HepG2 (cell line): ENCODE results near the gene TLX1. TPM values are rescaled to one million over a fixed set of nuclear protein-coding genes. Genes with fewer than 3 reads are reported as not detected.

ENCODE experiments used
- polyA plus RNA-seq, 8 experiments: library from polyadenylated mRNA; depleted of rRNA in 3 of 8; stranded (reverse) in 7 of 8; unstranded in 1 of 8; fragments of >200 nt; fragmentation: Illumina TruSeq in 4 of 8; extraction: Trizol in 4 of 8; gene quantifications; 2 replicates each; pipeline versions ENCODE4 v1.2.1 to v1.2.3, GENCODE V29; 2011 to 2016; ENCODE audit warnings: low read depth in 4 of 8, missing spikeins in 1 of 8, mixed read lengths in 1 of 8; ENCODE audit not compliant: insufficient read depth in 1 of 8
- total RNA-seq, 5 experiments: library from RNA; depleted of rRNA; stranded (reverse); fragments of >200 nt; fragmentation: Illumina TruSeq; extraction: Trizol; gene quantifications; 2 replicates each; pipeline ENCODE4 v1.2.3, GENCODE V29; 2016; ENCODE audit warnings: low read depth in 1 of 5

The TLX1 gene
- total and polyA plus RNA-seq, 2 of the 13 experiments (the other 11 are each of a cell fraction or from before 2014, with no cell fraction given) = 0.07 to 0.26 TPM

Other genes with a start within 250 kb of the TLX1 start
- gene SLF2, start 218.3 kb upstream of the TLX1 start, total RNA-seq (2016; rRNA removed; fragmentation: Illumina TruSeq; extraction: Trizol) = 48.1 and 59.8 TPM in 2 replicates
- 12.2 and 12.6 TPM in 2 replicates for gene SLF2, start 218.3 kb upstream of the TLX1 start, polyA plus RNA-seq (2011; rRNA removed)
- 42.9 and 46.2 TPM in 2 replicates for gene SEMA4G, start 161.8 kb upstream of the TLX1 start, total RNA-seq (2016; rRNA removed; fragmentation: Illumina TruSeq; extraction: Trizol)
- gene SEMA4G, start 161.8 kb upstream of the TLX1 start, polyA plus RNA-seq (2011; rRNA removed) = 207 and 236 TPM in 2 replicates
- 68.8 and 71.0 TPM in 2 replicates for gene MRPL43, start 143.8 kb upstream of the TLX1 start, total RNA-seq (2016; rRNA removed; fragmentation: Illumina TruSeq; extraction: Trizol)
- 73.7 and 79.1 TPM in 2 replicates for gene MRPL43, start 143.8 kb upstream of the TLX1 start, polyA plus RNA-seq (2011; rRNA removed)
- gene TWNK, start 143.8 kb upstream of the TLX1 start, total RNA-seq (2016; rRNA removed; fragmentation: Illumina TruSeq; extraction: Trizol) = 16.5 and 21.9 TPM in 2 replicates
- gene TWNK, start 143.8 kb upstream of the TLX1 start, polyA plus RNA-seq (2011; rRNA removed) = 10.7 and 14.1 TPM in 2 replicates
- gene LZTS2, start 131.5 kb upstream of the TLX1 start, total RNA-seq (2016; rRNA removed; fragmentation: Illumina TruSeq; extraction: Trizol) = 60.7 and 65.6 TPM in 2 replicates
- gene LZTS2, start 131.5 kb upstream of the TLX1 start, polyA plus RNA-seq (2011; rRNA removed) = 43.6 and 59.7 TPM in 2 replicates
- 0.60 and 0.73 TPM in 2 replicates for gene PDZD7, start 100.2 kb upstream of the TLX1 start, total RNA-seq (2016; rRNA removed; fragmentation: Illumina TruSeq; extraction: Trizol)
- gene PDZD7, start 100.2 kb upstream of the TLX1 start, polyA plus RNA-seq (2011; rRNA removed) = 0.58 and 0.78 TPM in 2 replicates
- gene SFXN3, start 100.1 kb upstream of the TLX1 start, total RNA-seq (2016; rRNA removed; fragmentation: Illumina TruSeq; extraction: Trizol) = 11.9 and 16.8 TPM in 2 replicates
- gene SFXN3, start 100.1 kb upstream of the TLX1 start, polyA plus RNA-seq (2011; rRNA removed) = 71.5 and 86.1 TPM in 2 replicates
- 18.0 and 27.7 TPM in 2 replicates for gene KAZALD1, start 69.3 kb upstream of the TLX1 start, total RNA-seq (2016; rRNA removed; fragmentation: Illumina TruSeq; extraction: Trizol)
- gene KAZALD1, start 69.3 kb upstream of the TLX1 start, polyA plus RNA-seq (2011; rRNA removed) = 16.7 and 16.8 TPM in 2 replicates
- not detected in 2 replicates for gene LBX1, start 98.2 kb downstream of the TLX1 start, total RNA-seq (2016; rRNA removed; fragmentation: Illumina TruSeq; extraction: Trizol)
- not detected in 2 replicates for gene LBX1, start 98.2 kb downstream of the TLX1 start, polyA plus RNA-seq (2011; rRNA removed)
- 14.4 and 26.0 TPM in 2 replicates for gene BTRC, start 222.9 kb downstream of the TLX1 start, total RNA-seq (2016; rRNA removed; fragmentation: Illumina TruSeq; extraction: Trizol)
- gene BTRC, start 222.9 kb downstream of the TLX1 start, polyA plus RNA-seq (2011; rRNA removed) = 10.7 and 12.0 TPM in 2 replicates